Heart right ventricle (tissue), 16 donors: ENCODE results near the gene KRT80. TPM values are rescaled to one million over a fixed set of nuclear protein-coding genes. Genes with fewer than 3 reads are reported as not detected.

Experiments
- ATAC-seq, 8 donors: fragments of 200-7000 bp; cut with Tn5 transposase; one replicate each; pipeline ENCODE4 v1.9.1; 2020; ENCODE audit warnings: mild to moderate bottlenecking in 8 of 8, moderate library complexity in 8 of 8, moderate number of reproducible peaks in 1 of 8
- DNase-seq, 2 donors: peaks; one replicate each; pipeline ENCODE4 v3.0.0-alpha.2; 2020
- H3K27ac ChIP-seq, 10 donors: fragments of 200-600 bp; sonication (generic) in 2 of 10; one replicate each; pipeline versions ENCODE4 v1.5.0 to v1.8.0; 2020 to 2022; ENCODE audit warnings: mild to moderate bottlenecking in 3 of 10
- H3K27me3 ChIP-seq, 7 donors: fragments of 200-600 bp; one replicate each; pipeline ENCODE4 v1.8.0; 2021 to 2022; ENCODE audit warnings: mild to moderate bottlenecking in 2 of 7
- H3K36me3 ChIP-seq, 9 donors: fragments of 200-600 bp; sonication (generic) in 1 of 9; one replicate each; pipeline versions ENCODE4 v1.5.0 to v1.8.0; 2020 to 2022; ENCODE audit warnings: mild to moderate bottlenecking in 2 of 9
- H3K4me1 ChIP-seq, 9 donors: fragments of 200-600 bp; sonication (generic) in 1 of 9; one replicate each; pipeline versions ENCODE4 v1.5.0 to v1.8.0; 2020 to 2022; ENCODE audit warnings: mild to moderate bottlenecking in 4 of 9
- H3K4me3 ChIP-seq, 10 donors: fragments of 200-600 bp; sonication (generic) in 2 of 10; one replicate each; pipeline versions ENCODE4 v1.5.0 to v1.8.0; 2020 to 2022; ENCODE audit warnings: mild to moderate bottlenecking in 7 of 10, moderate library complexity in 2 of 10
- H3K9me3 ChIP-seq, 11 donors: fragments of 200-600 bp in 10 of 11; sonication (generic) in 2 of 11; one replicate each; pipeline versions ENCODE4 v1.5.0 to v1.8.0; 2013 to 2022; ENCODE audit warnings: mild to moderate bottlenecking in 2 of 11, control low read depth in 1 of 11, moderate library complexity in 1 of 11
- CTCF ChIP-seq, 9 donors: fragments of 200-600 bp; sonication (generic) in 2 of 9; IDR thresholded peaks; one replicate each; pipeline versions ENCODE4 v1.5.0 to v1.8.0; 2021 to 2022; ENCODE audit warnings: antibody characterized with exemption in 9 of 9, mild to moderate bottlenecking in 5 of 9, moderate library complexity in 1 of 9
- WGBS, 2 donors: extraction: QIAGEN DNeasy Blood & Tissue Kit; methylation state at CpG; one replicate each; pipeline ENCODE4 v1.1.7; 2013; ENCODE audit warnings: inconsistent platforms in 1 of 2; 5-methylcytosine and 5-hydroxymethylcytosine counted together
- intact Hi-C, 10 donors: fragments of 100-400 bp; cut with DNase I; formaldehyde crosslinking; loops; one replicate each; pipeline versions ENCODE4 v1.11.1 to v1.14.2; 2022
- polyA plus RNA-seq, 2 donors: library from polyadenylated mRNA; stranded (reverse); fragments of 200-250 nt; gene quantifications; one replicate each; pipeline ENCODE4 v1.2.3, GENCODE V29; 2013
- total RNA-seq, 10 donors: library from RNA; stranded (reverse); fragmentation: NEBNext Ultra II Directional in 3 of 10; extraction: Animal tissue kit (Norgen Biotek cat#: 25700) in 3 of 10; gene quantifications; one replicate each; pipeline versions ENCODE4 v1.2.1 to v1.2.4, GENCODE V29; 2021 to 2023
- donor health status: Arrhythmogenic right ventricular cardiomyopathy.
- donor health status: ischemic (EF 13 %, LVEDD 7.1; RV severe dilation, severe dysfunction).
- donor health status: healthy with polysubstance abuse.
- donor health status: DM: no; HTN: yes; CAD: no.
- donor health status: DM: no; HTN: no; CAD: no.
- donor health status: ischemic (EF 25% LVEDD 6.9; RV normal size, moderate dysfunction).
- donor health status: ischemic (EF 25% LVEDD 5.7; RV mildly dilated, moderate dysfunction).
- donor health status: healthy.
- donor health status: DM: yes; HTN: yes; CAD: no.
- donor health status: Ischemic cardiomyopathy.
- donor health status: ischemic (EF 35%, LVEDD 5.7; RV mildly dilated, moderate dysfunction).
- donor health status: nonischemic (EF 11% LVEDD 7.7; RV severe dilation, severe dysfunction).
- donor health status: DM: yes; HTN: yes; CAD: no.
- donor health status: PGD.
- donor health status: ischemic (EF 29% LVEDD 5.4; RV normal size, mild dysfunction).
- donor health status: nonischemic (EF 23%, LVEDD 6.1; RV moderate dilation, normal function).

The KRT80 gene
- total and polyA plus RNA-seq, 12 donors = 0.07 to 0.79 (median 0.16) TPM; not detected in 1

- no peak overlapping the region for H3K27ac ChIP-seq
- WGBS, 2 donors = 75 to 85% methylated on average over 3 of the region's 3 CpGs
Observed at GRCh38 chr12:52162981-52163380, 28.8 kb downstream of the KRT80 start.

GRCh38 chr12:52160200-52160599 is 31.6 kb downstream of the KRT80 start:
- no peak for ATAC-seq
- Histone ChIP-seq H3K9me3 (no peaks in the 10 kb centered on the region), H3K36me3 (no peaks in the 10 kb centered on the region), H3K27me3 (no peaks in the 10 kb centered on the region), H3K4me1 (peaks cover 0 to 16% (median 11%) of the 10 kb centered on the region in 9 donors), H3K4me3 (no peak overlapping the region), H3K27ac (no peak overlapping the region)
- no peak for TF ChIP-seq CTCF (IDR thresholded peaks at IDR 0.05)
- WGBS, 2 donors = 83 to 89% methylated on average over 4 of the region's 4 CpGs
- intact Hi-C loops = no loop called here
- no peak for DNase-seq

More at GRCh38 chr12:52162981-52163380, 28.8 kb downstream of the KRT80 start:
- H3K9me3 ChIP-seq = no peaks in the 10 kb centered on the region
- H3K36me3 ChIP-seq = no peaks in the 10 kb centered on the region
- peaks cover 0 to 20% (median 8%) of the 10 kb centered on the region in 9 donors for H3K4me1 ChIP-seq
- H3K4me3 ChIP-seq = no peak overlapping the region
- intact Hi-C loops = no loop called here
- ATAC-seq = peak in 2 of 8 donors; percentile 16 to 23
- no peaks in the 10 kb centered on the region for H3K27me3 ChIP-seq
- TF ChIP-seq CTCF (IDR thresholded peaks at IDR 0.05) = no peak
- DNase-seq = no peak

GRCh38 chr12:52157566-52158150 is 34.2 kb downstream of the KRT80 start:
- 79 to 80% methylated on average over 5 of the region's 5 CpGs for WGBS, 2 donors
- ATAC-seq = no peak
- intact Hi-C loops = loop anchor here (2.0 to 10.0 kb wide), 21 partner anchors 55 to 830 kb away; partner anchors contain the start of gene KRT83 (in 1 of the 10)
- Histone ChIP-seq H3K27ac (no peak overlapping the region), H3K4me1 (peaks cover 0 to 9% (median 4%) of the 10 kb centered on the region in 9 donors), H3K4me3 (no peak overlapping the region), H3K27me3 (peaks cover 0 to 4% (median 0%) of the 10 kb centered on the region in 7 donors), H3K9me3 (no peaks in the 10 kb centered on the region), H3K36me3 (no peaks in the 10 kb centered on the region)
- no peak for DNase-seq
- no peak for TF ChIP-seq CTCF (IDR thresholded peaks at IDR 0.05)

- intact Hi-C loops = loop anchor here (2.0 to 10.0 kb wide), 21 partner anchors 56 to 830 kb away; partner anchors contain the start of gene KRT83 (in 1 of the 10)
- H3K36me3 ChIP-seq = no peaks in the 10 kb centered on the region
- 45 to 46% methylated on average over 15 of the region's 15 CpGs for WGBS, 2 donors
- peak; percentile 61 to 87 (median 66) for ATAC-seq
- H3K4me3 ChIP-seq = no peak overlapping the region
- H3K9me3 ChIP-seq = no peaks in the 10 kb centered on the region
- TF ChIP-seq CTCF (IDR thresholded peaks at IDR 0.05) = peak; percentile 83 to 99 (median 96)
- H3K27ac ChIP-seq = no peak overlapping the region
- DNase-seq = peak; percentile 77 to 82
- peaks cover 5 to 16% (median 9%) of the 10 kb centered on the region in 9 donors for H3K4me1 ChIP-seq
- peaks cover 0 to 8% (median 0%) of the 10 kb centered on the region in 7 donors for H3K27me3 ChIP-seq
Observed at GRCh38 chr12:52156757-52157565, 34.9 kb downstream of the KRT80 start.
